Right renal cortex interstitium (tissue), 3 donors: ENCODE data around the gene PLA2G4F. TPM values are rescaled to one million over a fixed set of nuclear protein-coding genes. Genes with fewer than 3 reads are reported as not detected.
"Not testable (repeated sequence)": the region's sequence is repeated elsewhere in the genome, so short reads cannot be mapped to it uniquely, and the experiment has no call there.

ENCODE experiments used
- DNase-seq, 3 donors: peaks; one replicate each; pipeline ENCODE4 v3.0.0-alpha.2; 2013; ENCODE audit warnings: low read depth in 3 of 3, low spot score in 2 of 3
- polyA plus RNA-seq, 3 donors: library from polyadenylated mRNA; unstranded; fragments of 120-200 nt; gene quantifications; one replicate each; pipeline ENCODE4 v1.2.1, GENCODE V29; 2013; ENCODE audit not compliant: insufficient read length in 3 of 3

PLA2G4F gene
- polyA plus RNA-seq, 3 donors, result 22.9 to 24.6 (median 24.0) TPM

DNA sequence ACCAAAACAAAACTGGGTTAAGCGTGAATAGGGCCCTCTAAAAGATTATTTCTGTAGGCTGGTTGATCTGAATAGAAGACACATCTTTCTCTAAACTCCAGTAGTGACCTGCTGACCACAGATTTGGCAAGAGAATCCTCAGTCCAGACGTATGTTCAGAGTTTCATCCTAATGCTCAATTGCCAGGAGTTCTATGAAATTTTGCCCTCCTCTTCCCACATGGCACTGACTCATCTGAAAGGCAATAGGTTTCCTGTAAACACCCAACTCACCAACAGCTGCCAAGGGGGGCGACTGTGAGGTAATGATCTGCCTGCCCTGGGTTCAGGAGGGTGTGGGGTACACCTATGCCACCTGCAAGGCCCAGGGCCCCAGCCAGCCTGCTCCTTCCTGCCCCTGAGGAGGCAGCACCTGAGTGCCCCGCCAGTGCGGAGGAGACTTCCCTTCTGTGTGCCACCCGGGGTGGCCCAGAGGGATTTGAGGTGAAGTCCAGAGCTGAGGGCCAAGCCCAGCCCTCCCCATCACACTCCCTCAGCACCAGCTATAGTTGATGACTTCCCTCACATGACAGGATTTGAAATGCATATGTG lies 53.7 kb downstream of the PLA2G4F start:
- DNase-seq, result no peak

DNA sequence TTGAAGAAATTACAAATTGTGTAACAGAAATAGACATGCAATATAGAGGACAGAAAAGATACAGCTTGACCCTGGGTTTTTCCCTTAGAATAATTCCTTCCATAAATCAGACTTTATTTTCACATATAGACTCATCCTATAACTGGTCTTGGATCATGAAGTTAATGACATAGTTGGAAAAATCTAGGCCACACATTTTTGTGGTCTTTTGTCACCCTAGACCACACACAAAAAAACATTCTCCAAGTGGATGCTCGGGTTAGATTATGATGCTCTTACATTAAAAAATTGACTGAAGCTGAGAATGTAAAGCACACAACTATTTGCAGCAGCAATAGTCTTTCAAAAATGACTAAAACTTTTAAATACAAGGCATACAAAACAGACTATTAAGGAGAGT lies 54.6 kb downstream of the PLA2G4F start:
- DNase-seq, result no peak

DNA sequence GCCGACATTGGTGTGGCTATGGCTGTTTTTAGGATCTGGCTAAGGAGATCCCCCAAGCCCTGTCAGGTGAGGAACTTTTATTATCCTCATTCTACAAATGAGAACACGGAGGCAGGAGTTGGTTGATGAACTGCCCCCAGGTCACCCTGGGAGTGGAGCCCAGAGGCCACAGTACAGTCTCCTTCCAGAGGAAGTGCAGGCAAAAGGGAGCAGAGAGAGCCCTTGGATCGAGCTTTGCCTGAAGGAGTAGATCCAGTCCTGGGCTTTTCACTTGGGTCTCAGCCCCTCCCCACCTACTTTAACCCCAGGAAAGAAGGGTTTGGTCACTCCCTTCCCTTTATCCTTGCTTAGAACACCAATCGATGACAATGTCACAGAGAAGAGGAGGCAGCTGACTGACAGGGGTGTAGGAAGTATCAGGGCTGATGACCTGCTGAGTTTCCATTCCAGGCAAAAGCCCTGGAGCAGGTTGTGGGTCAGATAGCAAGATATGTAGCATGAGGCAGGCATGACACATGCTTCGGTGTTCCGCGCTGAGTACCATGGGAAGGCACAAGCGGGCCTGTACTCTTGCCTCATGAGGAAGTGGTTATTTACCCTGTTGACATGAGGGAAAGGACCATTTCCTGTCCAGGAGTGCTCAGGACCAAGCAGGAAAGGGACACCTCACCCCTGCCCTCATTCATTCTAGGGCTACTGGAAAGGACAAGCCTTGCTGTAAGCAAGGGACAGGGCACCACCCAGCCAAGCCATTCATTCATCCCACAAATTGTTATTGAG lies 56.2 kb downstream of the PLA2G4F start:
- DNase-seq, result no peak

DNA sequence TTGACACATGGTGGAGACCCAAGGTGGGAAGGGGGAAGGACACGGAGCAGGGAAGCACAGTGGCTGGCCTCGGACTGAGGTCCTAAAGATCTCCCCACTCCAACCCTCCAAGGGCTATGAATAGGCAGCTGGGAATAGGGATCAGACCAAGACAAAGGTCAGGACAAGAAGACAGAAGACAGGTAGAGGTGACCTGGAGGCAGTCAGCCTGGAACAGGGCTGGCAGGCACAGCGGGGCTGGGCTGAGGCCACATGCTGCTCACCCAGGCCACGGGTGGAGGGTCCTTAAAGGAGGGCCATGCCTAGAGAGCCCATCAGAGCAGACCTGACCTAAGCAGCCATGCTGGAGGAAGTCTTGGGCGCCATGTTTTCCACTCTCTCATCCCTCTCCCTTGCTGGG lies 59.4 kb downstream of the PLA2G4F start:
- DNase-seq, result no peak

DNA sequence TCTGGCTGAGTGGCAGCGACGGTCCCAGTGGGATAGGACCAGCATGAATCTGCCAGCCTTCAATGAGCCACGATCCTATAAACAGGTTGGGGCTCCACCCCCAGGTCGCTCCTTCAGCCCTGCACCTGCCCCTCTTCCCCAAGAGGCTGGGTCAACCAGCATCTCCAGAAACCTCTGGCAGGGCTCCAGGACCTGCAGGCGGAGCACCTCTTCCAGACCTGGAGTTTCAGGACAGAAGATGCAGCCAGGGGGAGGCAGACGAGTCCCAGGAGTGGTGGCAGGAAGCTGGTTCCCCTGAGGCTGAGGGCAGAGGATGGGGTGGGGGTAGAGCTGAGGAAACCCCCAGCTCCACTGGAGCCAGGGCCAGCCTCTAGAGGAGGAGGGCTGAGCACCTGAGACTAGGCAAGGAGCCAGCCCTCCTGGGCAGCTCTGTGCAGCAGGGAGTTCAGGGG lies 61.9 kb downstream of the PLA2G4F start, which contains the start of gene PLA2G4D:
Gene PLA2G4D, minus strand, starts transcription at position 51 of the 452 bp plus-strand sequence. CDS start 103 bp downstream, outside the sequence.
- DNase-seq, result no peak

GRCh38 chr15:42093966-42094365 lies 62.5 kb downstream of the PLA2G4F start:
- DNase-seq, result no peak

DNA sequence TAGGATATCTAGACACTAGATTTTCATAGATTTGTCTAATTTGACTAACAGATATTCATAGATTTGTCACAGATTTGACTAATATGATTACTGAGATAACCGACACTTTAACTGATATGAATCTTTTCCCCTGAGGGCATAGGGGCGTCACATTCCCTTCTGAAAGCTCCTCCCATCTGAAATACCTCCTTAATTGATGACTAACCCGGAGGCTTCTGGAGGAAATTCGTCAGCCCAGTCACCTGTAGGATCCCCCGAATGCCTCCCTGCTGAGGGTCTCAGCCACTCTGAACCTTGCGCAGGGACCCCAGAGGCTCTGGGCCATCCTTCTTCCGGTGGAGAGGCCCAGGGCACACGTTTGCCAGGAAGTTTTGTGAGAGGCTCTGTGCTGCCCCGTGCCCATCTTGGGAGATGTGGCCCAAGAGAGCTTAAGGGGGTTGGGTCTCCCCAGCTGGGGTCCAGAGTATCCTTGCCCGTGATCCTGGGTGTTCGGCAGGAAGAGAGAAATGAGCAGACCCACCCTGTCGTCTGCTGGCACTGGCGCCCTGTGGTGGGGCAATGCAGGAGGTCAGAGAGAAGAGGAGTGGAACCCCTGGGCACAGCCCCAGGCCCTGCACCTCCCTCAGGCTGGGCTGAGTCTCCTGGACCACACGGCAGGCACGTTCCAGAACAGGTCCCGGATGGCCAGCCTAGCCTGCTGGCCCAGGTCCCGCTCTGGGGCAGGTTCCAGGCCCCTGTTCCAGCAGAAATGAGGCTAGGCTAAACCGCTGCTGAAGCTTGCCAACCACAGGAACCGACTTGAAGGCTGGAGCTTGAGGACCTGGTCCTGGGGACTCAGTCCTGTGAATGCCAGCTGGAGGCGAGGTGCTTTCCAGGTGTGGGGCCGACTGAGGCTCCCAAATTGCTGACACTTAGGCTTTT lies 63.8 kb downstream of the PLA2G4F start:
- DNase-seq, result no peak

- not testable (repeated sequence) for DNase-seq
Observed at GRCh38 chr15:42091753-42092397, 64.6 kb downstream of the PLA2G4F start.

DNA sequence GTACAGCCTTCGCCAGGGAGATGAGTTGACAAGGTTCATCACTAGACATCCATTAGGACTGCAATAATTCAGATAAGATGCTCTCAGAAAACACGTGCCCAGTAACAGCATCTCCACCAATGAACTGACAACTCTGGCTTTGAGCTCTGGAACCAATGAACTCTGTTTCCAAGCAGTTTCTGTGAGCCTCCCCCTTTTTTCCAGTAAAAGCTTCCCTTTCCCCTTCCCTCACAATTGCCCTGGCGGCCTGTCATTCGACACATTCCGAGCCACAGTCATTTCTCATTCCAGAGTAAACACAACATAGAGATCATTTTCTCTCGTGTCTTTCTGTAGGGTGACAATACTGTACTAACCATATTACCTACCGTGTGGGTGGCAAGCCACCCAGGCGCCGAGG lies 65.7 kb downstream of the PLA2G4F start:
- DNase-seq, result no peak

DNA sequence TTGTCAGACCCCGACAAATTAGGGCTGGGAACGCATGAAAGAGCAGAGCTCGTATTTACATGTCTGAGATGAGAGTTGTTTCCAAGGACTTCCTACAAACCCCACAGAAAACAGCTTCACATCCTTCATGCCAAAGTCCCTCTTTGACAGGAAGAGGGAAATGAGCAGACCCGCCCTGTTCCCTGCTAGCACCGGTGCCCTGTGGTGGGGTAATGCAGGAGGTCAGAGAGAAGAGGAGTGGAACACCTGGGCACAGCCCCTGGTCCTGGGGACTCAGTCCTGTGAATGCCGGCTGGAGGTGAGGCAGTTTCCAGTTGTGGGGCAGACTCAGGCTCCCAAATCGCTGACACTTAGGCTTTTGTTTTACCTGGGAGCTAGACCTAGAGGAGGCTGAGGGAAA lies 66.1 kb downstream of the PLA2G4F start:
- DNase-seq, result no peak

- no peak for DNase-seq
Observed at GRCh38 chr15:42089942-42090341, 66.5 kb downstream of the PLA2G4F start.

Other genes with a start within 250 kb of the PLA2G4F start
- 10 to 100 TPM; 13.7 to 17.0 (median 15.8) TPM for gene EHD4, start 184.1 kb downstream of the PLA2G4F start, polyA plus RNA-seq
- gene PLA2G4E, start 135.6 kb downstream of the PLA2G4F start, polyA plus RNA-seq, result not detected
- gene PLA2G4D, start 62.1 kb downstream of the PLA2G4F start, polyA plus RNA-seq, result under 1 TPM in 2 of 3 donors, not detected in 1; 0.04 TPM
- 10 to 100 TPM; 58.5 to 61.4 (median 59.8) TPM for gene VPS39, start 51.7 kb upstream of the PLA2G4F start, polyA plus RNA-seq
- gene GANC, start 116.6 kb upstream of the PLA2G4F start, polyA plus RNA-seq, result 10 to 100 TPM; 23.6 to 35.6 (median 25.9) TPM
- 10 to 100 TPM; 55.6 to 60.9 (median 58.7) TPM for gene TMEM87A, start 116.8 kb upstream of the PLA2G4F start, polyA plus RNA-seq
- gene CAPN3, start 202.9 kb upstream of the PLA2G4F start, polyA plus RNA-seq, result 10 to 100 TPM; 23.9 to 31.8 (median 24.6) TPM